Astrocyte (in vitro differentiated cells and primary cell): ENCODE results near the gene AKAP8. TPM values are rescaled to one million over a fixed set of nuclear protein-coding genes. Genes with fewer than 3 reads are reported as not detected.

Experiments used
- DNase-seq: peaks from one replicate; pipeline ENCODE4 v3.0.0-alpha.2; 2010; ENCODE audit warnings: low read depth
- FAIRE-seq: peaks from 2 replicates; lab custom pipeline; 2011; peaks lifted over from hg19 to GRCh38; lab: Jason Lieb, UNC
- H2AFZ ChIP-seq: 2 replicates; pipeline ENCODE4 v1.6.0; 2012; ENCODE audit warnings: low read depth, low read length, inconsistent platforms
- H3K27ac ChIP-seq: 2 replicates; pipeline ENCODE4 v1.5.1; 2011; ENCODE audit warnings: low read depth, low read length, inconsistent platforms
- H3K27me3 ChIP-seq: 2 replicates; pipeline ENCODE4 v1.6.0; 2011; ENCODE audit warnings: low read length, inconsistent platforms; ENCODE audit not compliant: insufficient read depth
- H3K36me3 ChIP-seq: 2 replicates; pipeline ENCODE4 v1.5.1; 2011; ENCODE audit warnings: low read length, inconsistent platforms; ENCODE audit not compliant: insufficient read depth
- H3K4me1 ChIP-seq: 2 replicates; pipeline ENCODE4 v1.5.1; 2011; ENCODE audit warnings: low read length, inconsistent platforms; ENCODE audit not compliant: insufficient read depth
- H3K4me2 ChIP-seq: 2 replicates; pipeline ENCODE4 v1.6.0; 2012; ENCODE audit warnings: low read length, inconsistent platforms
- H3K4me3 ChIP-seq: 2 replicates; pipeline ENCODE4 v1.5.1; 2011; ENCODE audit warnings: low read depth, mild to moderate bottlenecking, low read length, inconsistent platforms; ENCODE audit not compliant: insufficient read depth
- H3K79me2 ChIP-seq: 2 replicates; pipeline ENCODE4 v1.6.0; 2012; ENCODE audit warnings: mild to moderate bottlenecking, low read length, inconsistent platforms; ENCODE audit not compliant: insufficient read depth
- H3K9ac ChIP-seq: 2 replicates; pipeline ENCODE4 v1.6.0; 2012; ENCODE audit warnings: mild to moderate bottlenecking, low read length, inconsistent platforms
- H3K9me3 ChIP-seq: 2 replicates; pipeline ENCODE4 v1.5.1; 2012; ENCODE audit warnings: low read depth, mild to moderate bottlenecking, low read length, inconsistent platforms; ENCODE audit not compliant: insufficient read depth
- H4K20me1 ChIP-seq: 2 replicates; pipeline ENCODE4 v1.6.0; 2012; ENCODE audit warnings: low read length, inconsistent platforms; ENCODE audit not compliant: insufficient read depth
- H3K27ac Mint-ChIP-seq: one replicate; pipeline ENCODE4 v1.8.0; 2021; ENCODE audit warnings: mild to moderate bottlenecking, mixed read lengths; ENCODE audit not compliant: unreplicated experiment
- H3K27me3 Mint-ChIP-seq: one replicate; pipeline ENCODE4 v1.8.0; 2021; ENCODE audit warnings: low read depth, mixed read lengths; ENCODE audit not compliant: unreplicated experiment
- H3K36me3 Mint-ChIP-seq: one replicate; pipeline ENCODE4 v1.8.0; 2021; ENCODE audit warnings: low read depth, mixed read lengths; ENCODE audit not compliant: unreplicated experiment
- H3K4me1 Mint-ChIP-seq: one replicate; pipeline ENCODE4 v1.8.0; 2021; ENCODE audit warnings: low read depth, mixed read lengths; ENCODE audit not compliant: unreplicated experiment
- H3K4me3 Mint-ChIP-seq: one replicate; pipeline ENCODE4 v1.8.0; 2021; ENCODE audit warnings: mild to moderate bottlenecking, moderate library complexity, mixed read lengths; ENCODE audit not compliant: unreplicated experiment
- H3K9me3 Mint-ChIP-seq: one replicate; pipeline ENCODE4 v1.8.0; 2021; ENCODE audit warnings: mild to moderate bottlenecking, mixed read lengths; ENCODE audit not compliant: unreplicated experiment
- CTCF ChIP-seq: IDR thresholded peaks from 2 replicates; pipeline ENCODE4 v1.5.1; 2011; ENCODE audit warnings: low read depth, mild to moderate bottlenecking, inconsistent platforms, low read length, moderate library complexity; ENCODE audit not compliant: insufficient read depth
- EZH2 ChIP-seq: IDR thresholded peaks from 2 replicates; pipeline ENCODE4 v1.6.1; 2012; ENCODE audit warnings: mild to moderate bottlenecking, low read length, inconsistent platforms; ENCODE audit not compliant: insufficient read depth
- total RNA-seq: library from RNA; stranded (reverse); gene quantifications from 2 replicates; pipeline ENCODE4 v1.2.1, GENCODE V29; 2021

AKAP8 gene
- total RNA-seq, 1 donor from 2014 or later, result 40.1 TPM

GRCh38 chr19:15381864-15382263, 2.3 kb upstream of the AKAP8 start:
- Mint-ChIP-seq H3K4me3 (no peak overlapping the region), H3K4me1 (peaks cover 18% of the 10 kb centered on the region), H3K27me3 (no peaks in the 10 kb centered on the region), H3K36me3 (no peaks in the 10 kb centered on the region), H3K9me3 (no peaks in the 10 kb centered on the region), H3K27ac (no peak overlapping the region)
- H3K9ac ChIP-seq, result no peak overlapping the region
- peaks cover 18% of the 10 kb centered on the region for H3K4me1 ChIP-seq
- no peak overlapping the region for H3K4me2 ChIP-seq
- peaks cover 3% of the 10 kb centered on the region for H3K36me3 ChIP-seq
- no peak for TF ChIP-seq CTCF
- no peak for TF ChIP-seq EZH2
- DNase-seq (no peak), FAIRE-seq (no peak)
- H3K4me3 ChIP-seq, result no peak overlapping the region
- peaks cover 26% of the 10 kb centered on the region for H4K20me1 ChIP-seq
- H2AFZ ChIP-seq, result no peak overlapping the region
- H3K9me3 ChIP-seq, result no peaks in the 10 kb centered on the region
- no peaks in the 10 kb centered on the region for H3K27me3 ChIP-seq
- no peak overlapping the region for H3K27ac ChIP-seq
- H3K79me2 ChIP-seq, result peaks cover 37% of the 10 kb centered on the region

GRCh38 chr19:15381429-15381828, 1.8 kb upstream of the AKAP8 start:
- no peak for TF ChIP-seq CTCF
- no peak for TF ChIP-seq EZH2
- Mint-ChIP-seq H3K4me1 (peaks cover 21% of the 10 kb centered on the region), H3K36me3 (no peaks in the 10 kb centered on the region), H3K27ac (no peak overlapping the region), H3K9me3 (no peaks in the 10 kb centered on the region), H3K27me3 (no peaks in the 10 kb centered on the region), H3K4me3 (peak overlapping the region; percentile 29)
- DNase-seq, result no peak
- Histone ChIP-seq H3K9me3 (no peaks in the 10 kb centered on the region), H4K20me1 (peaks cover 28% of the 10 kb centered on the region), H3K9ac (no peak overlapping the region), H3K27ac (no peak overlapping the region), H2AFZ (no peak overlapping the region), H3K27me3 (no peaks in the 10 kb centered on the region), H3K4me1 (peaks cover 18% of the 10 kb centered on the region), H3K4me2 (no peak overlapping the region), H3K79me2 (peaks cover 39% of the 10 kb centered on the region), H3K36me3 (peaks cover 3% of the 10 kb centered on the region), H3K4me3 (no peak overlapping the region)
- no peak for FAIRE-seq

GRCh38 chr19:15379999-15380647, 536 bp upstream of the AKAP8 start:
- H3K27ac ChIP-seq, result peak overlapping the region; percentile 98
- H3K4me3 ChIP-seq, result peak overlapping the region; percentile 61
- H3K9me3 Mint-ChIP-seq, result no peaks in the 10 kb centered on the region
- H3K4me1 ChIP-seq, result peaks cover 19% of the 10 kb centered on the region
- peaks cover 22% of the 10 kb centered on the region for H3K4me1 Mint-ChIP-seq
- peak; percentile 22 for DNase-seq
- H3K27me3 Mint-ChIP-seq, result no peaks in the 10 kb centered on the region
- H3K36me3 Mint-ChIP-seq, result no peaks in the 10 kb centered on the region
- no peak for FAIRE-seq
- no peaks in the 10 kb centered on the region for H3K9me3 ChIP-seq
- TF ChIP-seq EZH2 (no peak), CTCF (no peak)
- peaks cover 34% of the 10 kb centered on the region for H4K20me1 ChIP-seq
- peaks cover 47% of the 10 kb centered on the region for H3K79me2 ChIP-seq
- peak overlapping the region; percentile 95 for H3K27ac Mint-ChIP-seq
- no peaks in the 10 kb centered on the region for H3K27me3 ChIP-seq
- peak overlapping the region; percentile 62 for H2AFZ ChIP-seq
- H3K4me3 Mint-ChIP-seq, result peak overlapping the region; percentile 81
- peak overlapping the region; percentile 96 for H3K4me2 ChIP-seq
- peaks cover 3% of the 10 kb centered on the region for H3K36me3 ChIP-seq
- H3K9ac ChIP-seq, result peak overlapping the region; percentile 83
